Neuronal stem cell (in vitro differentiated cells): ENCODE measurements around the gene SUMF2.
A peak's percentile ranks its signal among the peaks of the same experiment; 100 is the strongest.
"Not testable (repeated sequence)": the region's sequence is repeated elsewhere in the genome, so short reads cannot be mapped to it uniquely, and the experiment has no call there.

Experiments
- DNase-seq: peaks from one replicate; pipeline ENCODE4 v3.0.0-alpha.2; 2013; ENCODE audit warnings: low spot score
- H2AFZ ChIP-seq: one replicate; pipeline ENCODE4 v1.6.1; 2013; ENCODE audit warnings: mild to moderate bottlenecking, low read length, inconsistent platforms
- H2AK5ac ChIP-seq: 2 replicates; pipeline ENCODE4 v1.6.1; 2013; ENCODE audit warnings: low read depth, mild to moderate bottlenecking, inconsistent platforms, low read length, moderate library complexity, mixed read lengths
- H2BK120ac ChIP-seq: 2 replicates; pipeline ENCODE4 v1.6.1; 2013; ENCODE audit warnings: low read depth, mild to moderate bottlenecking, inconsistent platforms, low read length, moderate library complexity, mixed read lengths
- H2BK12ac ChIP-seq: one replicate; pipeline ENCODE4 v1.6.1; 2013; ENCODE audit warnings: low read length, inconsistent platforms
- H2BK15ac ChIP-seq: 2 replicates; pipeline ENCODE4 v1.6.1; 2013; ENCODE audit warnings: mild to moderate bottlenecking, low read length, inconsistent platforms, mixed read lengths
- H2BK5ac ChIP-seq: one replicate; pipeline ENCODE4 v1.6.1; 2013; ENCODE audit warnings: inconsistent platforms, mild to moderate bottlenecking, low read length, moderate library complexity
- H3K14ac ChIP-seq: one replicate; pipeline ENCODE4 v1.6.1; 2013; ENCODE audit warnings: low read length, inconsistent platforms
- H3K18ac ChIP-seq: 2 replicates; pipeline ENCODE4 v1.6.1; 2013; ENCODE audit warnings: low read length, inconsistent platforms
- H3K23ac ChIP-seq: 2 replicates; pipeline ENCODE4 v1.6.1; 2013; ENCODE audit warnings: low read depth, mild to moderate bottlenecking, mixed read lengths, low read length, inconsistent platforms; ENCODE audit not compliant: poor library complexity
- H3K27ac ChIP-seq: replicated peaks from 3 replicates; pipeline ENCODE4 v1.5.1; 2013; ENCODE audit warnings: low read length, inconsistent platforms
- H3K27me3 ChIP-seq, 3 experiments: 2 replicates each; pipeline ENCODE4 v1.6.1; 2013; ENCODE audit warnings: low read length in 3 of 3, mild to moderate bottlenecking in 2 of 3, inconsistent platforms in 1 of 3, low read depth in 1 of 3, mixed read lengths in 1 of 3, moderate library complexity in 1 of 3; ENCODE audit not compliant: control insufficient read depth in 3 of 3, insufficient read depth in 3 of 3
- H3K36me3 ChIP-seq, 2 donors: replicated peaks in 1 of 2; 2 replicates each; pipeline ENCODE4 v1.6.1; 2013; ENCODE audit warnings: low read length in 2 of 2; ENCODE audit not compliant: control insufficient read depth in 2 of 2, insufficient read depth in 2 of 2
- H3K4ac ChIP-seq: 2 replicates; pipeline ENCODE4 v1.6.1; 2013; ENCODE audit warnings: inconsistent platforms, mild to moderate bottlenecking, low read length, moderate library complexity
- H3K4me1 ChIP-seq, 2 donors: 1 replicate in 1 of 2; 2 replicates in 1 of 2; pipeline ENCODE4 v1.6.1; 2013; ENCODE audit warnings: low read length in 2 of 2, low read depth in 1 of 2; ENCODE audit not compliant: control insufficient read depth in 2 of 2, insufficient read depth in 1 of 2
- H3K4me2 ChIP-seq: one replicate; pipeline ENCODE4 v1.6.1; 2013; ENCODE audit warnings: mild to moderate bottlenecking, low read length, inconsistent platforms; ENCODE audit not compliant: insufficient read depth, poor library complexity, severe bottlenecking
- H3K4me3 ChIP-seq, 2 donors: 2 replicates each; pipeline ENCODE4 v1.5.1; 2013; ENCODE audit warnings: low read length in 2 of 2, mild to moderate bottlenecking in 2 of 2, inconsistent platforms in 1 of 2, moderate library complexity in 1 of 2
- H3K79me1 ChIP-seq: one replicate; pipeline ENCODE4 v1.6.1; 2013; ENCODE audit warnings: low read depth, mild to moderate bottlenecking, inconsistent platforms, low read length, moderate library complexity
- H3K9ac ChIP-seq: one replicate; pipeline ENCODE4 v1.6.1; 2013; ENCODE audit warnings: mild to moderate bottlenecking, low read depth, low read length, inconsistent platforms; ENCODE audit not compliant: poor library complexity
- H3K9me3 ChIP-seq, 2 donors: replicated peaks in 1 of 2; 2 replicates each; pipeline versions ENCODE3 to v1.6.1; 2013; ENCODE audit warnings: low read length in 2 of 2, mild to moderate bottlenecking in 2 of 2, inconsistent platforms in 1 of 2, low read depth in 1 of 2, mixed read lengths in 1 of 2, moderate library complexity in 1 of 2; ENCODE audit not compliant: control insufficient read depth in 2 of 2, insufficient read depth in 1 of 2
- H4K8ac ChIP-seq: one replicate; pipeline ENCODE4 v1.6.1; 2013; ENCODE audit warnings: low read depth, mild to moderate bottlenecking, inconsistent platforms, low read length, moderate library complexity
- H4K91ac ChIP-seq: one replicate; pipeline ENCODE4 v1.6.1; 2013; ENCODE audit warnings: low read length, low read depth, mild to moderate bottlenecking, inconsistent platforms; ENCODE audit not compliant: poor library complexity
- WGBS, 2 donors: extraction: QIAGEN DNeasy Blood & Tissue Kit; methylation state at CpG; one replicate each; pipeline ENCODE4 v1.1.7; 2013; ENCODE audit warnings: missing lambda C conversion rate in 2 of 2, mixed read lengths in 1 of 2; ENCODE audit not compliant: insufficient read length in 2 of 2, insufficient replicate concordance in 1 of 2; ENCODE audit errors: extremely low coverage in 2 of 2; 5-methylcytosine and 5-hydroxymethylcytosine counted together

Gene SUMF2

DNA sequence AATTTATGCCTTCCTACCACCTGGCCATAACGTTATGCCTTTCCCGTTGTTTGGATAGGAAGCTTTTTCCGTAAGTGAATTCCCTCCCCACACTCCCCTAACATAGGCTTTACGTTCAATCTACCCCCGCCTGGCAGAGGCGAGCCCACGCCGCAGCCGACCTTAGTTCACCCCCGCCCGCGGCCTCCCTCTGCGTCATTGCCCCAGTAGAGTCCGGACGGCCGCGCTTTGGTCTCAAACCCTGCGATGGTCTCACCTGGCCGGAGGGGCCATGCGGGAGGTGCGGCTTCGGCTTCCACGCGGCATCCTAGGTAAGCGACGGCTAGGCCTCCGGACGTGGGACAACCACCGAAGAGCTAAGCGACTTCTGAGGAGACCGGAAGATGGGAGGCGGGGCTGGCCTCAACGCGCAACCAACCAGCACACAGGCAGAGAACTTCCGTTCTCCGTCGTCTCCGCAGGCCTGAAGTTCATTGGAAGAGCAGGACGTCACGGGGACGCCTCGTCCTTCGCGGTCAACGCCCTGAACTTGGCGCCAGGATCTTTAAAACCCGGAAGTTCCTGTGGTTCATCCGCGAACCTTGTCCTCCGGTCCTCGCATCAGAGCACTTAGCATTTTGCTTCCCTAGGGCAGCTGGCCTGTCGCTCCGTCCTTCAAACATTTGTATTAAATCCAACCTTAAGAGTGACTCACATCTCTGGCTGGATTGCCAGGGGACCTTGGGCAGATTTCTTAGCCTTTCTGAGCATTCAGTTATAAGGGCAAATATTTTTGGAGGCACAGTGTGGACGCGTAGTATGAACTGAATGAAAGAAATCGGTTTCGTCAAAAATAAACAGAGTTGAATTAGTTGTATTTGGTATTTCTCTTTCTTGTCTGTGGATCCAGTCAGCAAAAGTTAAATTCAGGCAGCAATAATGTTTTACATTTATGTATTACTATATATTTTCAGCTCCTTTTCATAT, 42.3 kb downstream of the SUMF2 start, which contains the start of gene CHCHD2:
Gene CHCHD2 (minus strand): TSS at position 369 of the 966 bp plus-strand sequence. CDS start 63 bp downstream, at position 306.
- Histone ChIP-seq H4K8ac (no peak within 1 kb of the TSS), H3K4me3 (peak within 1 kb of the TSS in 1 of 2 donors; percentile 91)

DNA sequence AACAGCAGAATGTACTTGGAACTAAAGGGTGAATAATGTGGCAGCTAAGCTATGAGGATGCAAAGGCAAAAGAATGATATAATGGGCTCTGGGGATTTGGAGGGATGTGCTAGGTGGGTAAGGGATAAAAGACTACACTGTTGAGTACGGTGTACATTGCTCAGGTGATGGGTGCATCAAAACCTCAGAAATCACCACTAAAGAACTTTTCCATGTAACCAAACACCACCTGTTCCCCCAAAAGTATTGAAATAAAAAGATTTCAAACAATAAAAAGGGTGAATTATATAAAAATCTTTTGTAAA, 43.8 kb downstream of the SUMF2 start:
- no peaks in the 10 kb centered on the region for H3K4me1 ChIP-seq
- no peak overlapping the region for H3K18ac ChIP-seq
- WGBS, 2 donors, result no CpG with 5 or more reads among the region's 1 CpG
- no peak overlapping the region for H3K14ac ChIP-seq
- H3K9ac ChIP-seq, result no peak overlapping the region
- H3K9me3 ChIP-seq, result no peaks in the 10 kb centered on the region
- H4K8ac ChIP-seq, result no peak overlapping the region
- H3K23ac ChIP-seq, result no peak overlapping the region
- no peaks in the 10 kb centered on the region for H3K27me3 ChIP-seq
- H2AFZ ChIP-seq, result no peak overlapping the region
- peaks cover 0 to 5% of the 10 kb centered on the region in 2 donors for H3K36me3 ChIP-seq
- H2AK5ac ChIP-seq, result no peak overlapping the region
- H2BK5ac ChIP-seq, result no peak overlapping the region
- H3K27ac ChIP-seq, result no peak overlapping the region
- H2BK15ac ChIP-seq, result no peak overlapping the region
- no peak for DNase-seq
- no peak overlapping the region for H3K4me3 ChIP-seq
- no peak overlapping the region for H3K4me2 ChIP-seq
- no peak overlapping the region for H4K91ac ChIP-seq
- H2BK120ac ChIP-seq, result no peak overlapping the region
- H3K4ac ChIP-seq, result no peak overlapping the region
- H3K79me1 ChIP-seq, result peaks cover 1% of the 10 kb centered on the region
- no peak overlapping the region for H2BK12ac ChIP-seq

More for the DNA sequence above, 42.3 kb downstream of the SUMF2 start, which contains the start of gene CHCHD2:
- Histone ChIP-seq H2AFZ (no peak within 1 kb of the TSS), H3K9ac (peak within 1 kb of the TSS; percentile 63), H3K4ac (no peak within 1 kb of the TSS), H3K27ac (no peak within 1 kb of the TSS), H3K18ac (peak within 1 kb of the TSS; percentile 71), H3K14ac (no peak within 1 kb of the TSS), H3K4me2 (peak within 1 kb of the TSS; percentile 45), H3K4me1 (no peaks in the 10 kb centered on the region), H3K27me3 (no peaks in the 10 kb centered on the region), H2BK120ac (no peak within 1 kb of the TSS), H3K9me3 (no peaks in the 10 kb centered on the region), H3K23ac (peak within 1 kb of the TSS; percentile 73), H2AK5ac (no peak within 1 kb of the TSS), H2BK15ac (no peak within 1 kb of the TSS), H4K91ac (no peak within 1 kb of the TSS), H3K79me1 (peaks cover 1% of the 10 kb centered on the region), H2BK12ac (no peak within 1 kb of the TSS), H2BK5ac (no peak within 1 kb of the TSS), H3K36me3 (peaks cover 0 to 5% of the 10 kb centered on the region in 2 donors)
- no CpG with 5 or more reads among the region's 57 CpGs for WGBS, 2 donors
- peak; percentile 82 for DNase-seq

DNA sequence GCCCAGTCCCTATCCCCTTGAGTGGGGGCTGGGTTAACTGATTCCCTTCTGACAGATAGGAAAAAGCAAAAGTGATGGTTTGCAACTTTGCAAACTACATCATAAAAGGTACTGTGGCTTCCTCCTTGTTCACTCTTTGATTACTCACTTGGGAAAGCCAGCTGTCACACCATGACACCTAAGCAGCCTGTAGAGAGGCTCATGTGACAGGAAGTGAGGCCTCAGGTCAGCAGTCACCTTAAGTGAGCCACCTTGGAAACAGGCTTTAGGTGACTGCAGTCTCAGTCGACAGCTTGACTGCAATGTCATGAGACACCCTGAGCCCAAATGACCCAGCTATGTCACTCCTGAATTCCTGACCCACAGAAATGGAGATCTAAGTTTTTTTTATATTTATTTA, 46.5 kb downstream of the SUMF2 start:
- Histone ChIP-seq H3K36me3 (no peaks in the 10 kb centered on the region), H3K4me1 (no peaks in the 10 kb centered on the region), H2AFZ (no peak overlapping the region), H3K27ac (no peak overlapping the region), H3K14ac (no peak overlapping the region), H3K9me3 (no peaks in the 10 kb centered on the region), H2BK120ac (no peak overlapping the region), H2BK12ac (no peak overlapping the region), H3K4ac (no peak overlapping the region), H3K23ac (no peak overlapping the region), H2AK5ac (no peak overlapping the region), H2BK5ac (no peak overlapping the region), H2BK15ac (no peak overlapping the region), H3K4me2 (no peak overlapping the region), H4K91ac (no peak overlapping the region), H3K27me3 (no peaks in the 10 kb centered on the region), H3K79me1 (peaks cover 1% of the 10 kb centered on the region), H3K4me3 (no peak overlapping the region), H4K8ac (no peak overlapping the region), H3K18ac (no peak overlapping the region), H3K9ac (no peak overlapping the region)
- DNase-seq, result no peak
- no CpG with 5 or more reads among the region's 1 CpG for WGBS, 2 donors

DNA sequence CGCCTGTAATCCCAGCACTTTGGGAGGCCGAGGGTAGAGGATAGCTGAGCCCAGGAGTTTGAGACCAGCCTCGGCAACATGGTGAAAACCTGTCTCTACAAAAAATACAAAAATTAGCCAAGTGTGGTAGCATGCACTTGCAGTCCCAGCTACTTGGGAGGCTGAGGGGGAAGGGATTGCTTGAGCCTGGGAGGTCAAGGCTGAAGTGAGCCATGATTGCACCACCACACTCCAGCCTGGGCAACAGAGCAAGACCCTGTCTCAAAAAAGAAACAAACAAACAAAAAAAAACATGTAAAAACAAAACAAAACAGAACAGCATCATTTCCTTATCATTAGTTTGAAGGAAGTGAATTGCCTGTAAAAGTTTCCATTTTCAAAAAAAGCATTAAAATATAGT, 48.2 kb downstream of the SUMF2 start:
- H3K27me3 ChIP-seq, H3K4ac ChIP-seq, H3K27ac ChIP-seq, H4K91ac ChIP-seq, H3K9ac ChIP-seq, H3K36me3 ChIP-seq, H2AFZ ChIP-seq, H3K18ac ChIP-seq, H2BK12ac ChIP-seq, H2AK5ac ChIP-seq, H3K9me3 ChIP-seq, H3K4me2 ChIP-seq, H3K14ac ChIP-seq, H3K79me1 ChIP-seq, H3K23ac ChIP-seq, DNase-seq, H4K8ac ChIP-seq, H2BK120ac ChIP-seq, H2BK5ac ChIP-seq, H2BK15ac ChIP-seq, H3K4me1 ChIP-seq, H3K4me3 ChIP-seq: not testable (repeated sequence)
- WGBS, 2 donors, result no CpG with 5 or more reads among the region's 3 CpGs
